HG02885 (cell line): ENCODE results near the gene SHC2.

Experiments
- ATAC-seq: cut with Tn5 transposase; IDR thresholded peaks from one replicate; pipeline ENCODE4 v1.9.1; 2021; ENCODE audit warnings: mild to moderate bottlenecking; ENCODE audit not compliant: unreplicated experiment, poor library complexity

SHC2 gene

GRCh38 chr19:472005-472858 lies 11.4 kb upstream of the SHC2 start:
- no peak for ATAC-seq

GRCh38 chr19:470701-471100 lies 9.9 kb upstream of the SHC2 start:
- ATAC-seq, result no peak

GRCh38 chr19:469833-470232 lies 9.0 kb upstream of the SHC2 start:
- no peak for ATAC-seq

- ATAC-seq, result no peak
Measured at GRCh38 chr19:468587-469256, 7.9 kb upstream of the SHC2 start.

GRCh38 chr19:467554-467953 lies 6.7 kb upstream of the SHC2 start:
- no peak for ATAC-seq

GRCh38 chr19:465056-465816 lies 4.4 kb upstream of the SHC2 start:
- ATAC-seq, result no peak

- ATAC-seq, result no peak
Measured at GRCh38 chr19:464208-464545, 3.3 kb upstream of the SHC2 start.

- ATAC-seq, result no peak
Measured at GRCh38 chr19:463483-464207, 2.8 kb upstream of the SHC2 start.

- no peak for ATAC-seq
Measured at GRCh38 chr19:461721-462551, 1.1 kb upstream of the SHC2 start.

GRCh38 chr19:459724-460511 lies 915 bp downstream of the SHC2 start:
- no peak for ATAC-seq

- ATAC-seq, result no peak
Measured at GRCh38 chr19:458091-459042, 2.5 kb downstream of the SHC2 start.

- ATAC-seq, result no peak
Measured at GRCh38 chr19:457636-458035, 3.2 kb downstream of the SHC2 start.

GRCh38 chr19:456547-457110 lies 4.2 kb downstream of the SHC2 start:
- ATAC-seq, result no peak

GRCh38 chr19:455851-456546 lies 4.8 kb downstream of the SHC2 start:
- no peak for ATAC-seq

- ATAC-seq, result no peak
Measured at GRCh38 chr19:455031-455705, 5.7 kb downstream of the SHC2 start.

- no peak for ATAC-seq
Measured at GRCh38 chr19:453606-454005, 7.2 kb downstream of the SHC2 start.
